NAMALWA (cell line): Measurements from ENCODE around the gene SYT12.
"Not testable (repeated sequence)": the region's sequence is repeated elsewhere in the genome, so short reads cannot be mapped to it uniquely, and the experiment has no call there.

Experiments
- DNase-seq: peaks from one replicate; pipeline ENCODE4 v3.0.0-alpha.2; 2015; ENCODE audit warnings: low spot score

The SYT12 gene

DNA sequence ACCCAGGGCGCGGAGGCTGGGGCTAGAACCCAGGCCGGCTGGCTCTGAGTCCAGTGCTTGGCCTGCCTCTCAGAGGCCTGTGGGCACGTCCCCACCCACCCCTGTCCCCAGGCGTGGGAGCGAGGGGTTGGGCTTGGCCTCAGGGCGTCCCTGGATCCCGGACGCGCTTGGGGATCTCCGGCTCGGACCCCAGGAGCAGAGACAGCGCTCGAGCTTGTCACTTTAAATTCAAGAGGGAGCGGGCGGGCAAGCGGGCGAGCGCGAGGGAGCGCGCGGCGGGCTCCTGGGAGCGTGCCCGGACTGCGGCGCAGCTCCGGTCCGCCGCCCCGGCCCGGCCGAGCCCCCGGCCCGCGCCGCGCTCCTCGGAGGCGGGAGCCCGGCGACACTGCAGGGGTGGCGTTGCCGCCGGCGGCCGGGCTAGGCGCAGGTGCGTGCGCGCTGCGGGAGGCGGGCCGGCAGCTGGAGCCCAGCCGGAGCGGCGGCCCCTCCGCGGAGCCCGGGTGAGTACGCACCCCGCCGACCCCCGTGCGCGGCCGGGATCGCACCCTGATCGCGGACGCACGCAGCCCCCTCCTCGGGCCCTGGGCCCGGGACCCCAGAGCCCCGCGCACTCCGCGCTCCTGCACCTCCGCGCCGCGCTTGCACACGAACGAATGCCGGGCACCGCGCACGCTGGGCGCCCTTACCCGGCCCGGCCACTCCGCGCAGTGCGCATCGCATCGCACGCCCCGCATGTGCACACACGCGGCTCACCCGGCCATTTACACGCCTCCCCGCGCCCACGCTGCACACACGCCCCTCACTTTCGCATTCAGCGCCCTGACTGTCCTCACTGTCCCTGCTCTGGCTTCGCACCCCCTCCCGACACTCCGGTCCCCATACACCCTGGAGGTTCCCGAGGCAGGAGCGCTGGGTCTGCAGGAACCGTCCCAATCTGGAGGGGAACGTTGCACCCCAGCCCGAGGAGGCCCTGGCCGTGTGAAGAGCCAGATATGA, at the start of gene SYT12:
Gene SYT12 (plus strand): TSS at position 174 of the 996 bp plus-strand sequence. CDS start 7,011 bp downstream, outside the sequence.
- DNase-seq, result no peak

- no peak for DNase-seq
Measured at GRCh38 chr11:66973956-66974580, 48.9 kb upstream of the SYT12 start.

- no peak for DNase-seq
Measured at GRCh38 chr11:66974724-66975404, 48.1 kb upstream of the SYT12 start, which contains the start of gene C11orf86. Gene C11orf86 (plus strand): TSS chr11:66975304. CDS start chr11:66975363, 59 bp downstream.

- DNase-seq, result no peak
Measured at GRCh38 chr11:66975405-66976027, 47.4 kb upstream of the SYT12 start.

DNA sequence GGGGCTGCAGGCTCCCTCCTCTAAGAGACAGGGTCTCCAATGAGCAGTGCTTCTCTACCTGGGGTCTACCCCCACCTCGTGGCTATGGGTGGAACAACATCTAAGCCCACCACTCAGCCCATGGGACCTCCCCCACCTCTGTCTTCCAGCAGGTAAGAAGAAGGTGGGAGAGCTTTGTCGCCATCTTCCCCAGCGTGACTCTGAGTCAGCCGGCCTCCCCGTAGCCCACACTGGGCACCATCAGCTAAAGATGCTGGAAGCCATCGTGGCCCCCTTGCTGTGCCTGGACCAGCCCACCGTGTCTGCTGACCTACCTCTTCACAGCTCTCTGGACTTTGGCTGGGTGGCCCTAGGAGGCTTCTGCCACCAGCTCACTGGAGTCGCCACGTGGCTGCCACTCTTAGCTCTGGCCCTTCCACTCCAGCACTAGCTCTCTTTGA, 46.9 kb upstream of the SYT12 start:
- peak; percentile 63 for DNase-seq

DNA sequence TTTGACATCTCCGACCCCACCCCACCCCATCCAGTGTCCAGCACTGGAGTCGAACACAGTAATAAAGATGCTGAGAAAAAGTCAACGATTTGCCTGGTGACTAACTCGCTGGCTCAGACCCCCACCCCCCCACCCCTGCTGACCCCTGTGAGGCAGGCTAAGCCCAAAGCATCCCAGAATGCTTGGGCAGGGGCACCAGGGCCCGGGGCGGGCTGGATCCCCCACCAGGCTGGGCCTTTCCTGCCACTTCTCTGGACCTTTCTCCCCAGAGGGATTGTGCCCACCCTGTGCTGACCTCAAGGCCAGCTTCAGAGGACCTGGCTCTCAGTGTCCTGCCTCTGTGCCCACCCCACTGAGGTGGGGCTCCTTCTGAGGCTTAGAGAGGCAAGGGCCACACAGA, 46.0 kb upstream of the SYT12 start:
- DNase-seq, result no peak

- DNase-seq, result no peak
Measured at GRCh38 chr11:66978229-66978628, 44.7 kb upstream of the SYT12 start.

DNA sequence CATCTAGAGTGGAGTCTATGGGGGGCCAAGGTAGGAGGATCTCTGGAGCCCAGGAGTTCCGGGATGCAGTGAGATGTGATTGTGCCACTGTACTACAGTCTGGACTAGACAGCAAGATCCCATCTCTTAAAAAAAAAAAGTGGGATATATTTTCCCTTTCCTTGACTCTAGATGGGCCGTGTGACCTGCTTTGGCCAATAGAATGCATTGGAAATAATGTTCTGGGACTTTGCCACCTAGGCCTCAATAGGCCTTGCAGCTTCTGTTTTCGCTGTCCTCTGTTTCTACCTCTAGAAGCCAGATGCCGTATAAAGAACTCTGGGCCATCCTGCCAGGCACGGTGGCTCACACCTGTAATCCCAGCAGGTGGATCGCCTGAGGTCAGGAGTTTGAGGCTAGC, 44.2 kb upstream of the SYT12 start:
- no peak for DNase-seq

- DNase-seq, result no peak
Measured at GRCh38 chr11:66979336-66979980, 43.5 kb upstream of the SYT12 start.

GRCh38 chr11:66981976-66982578, 40.9 kb upstream of the SYT12 start:
- DNase-seq, result peak; percentile 71

GRCh38 chr11:66983275-66983924, 39.5 kb upstream of the SYT12 start:
- DNase-seq, result no peak

DNA sequence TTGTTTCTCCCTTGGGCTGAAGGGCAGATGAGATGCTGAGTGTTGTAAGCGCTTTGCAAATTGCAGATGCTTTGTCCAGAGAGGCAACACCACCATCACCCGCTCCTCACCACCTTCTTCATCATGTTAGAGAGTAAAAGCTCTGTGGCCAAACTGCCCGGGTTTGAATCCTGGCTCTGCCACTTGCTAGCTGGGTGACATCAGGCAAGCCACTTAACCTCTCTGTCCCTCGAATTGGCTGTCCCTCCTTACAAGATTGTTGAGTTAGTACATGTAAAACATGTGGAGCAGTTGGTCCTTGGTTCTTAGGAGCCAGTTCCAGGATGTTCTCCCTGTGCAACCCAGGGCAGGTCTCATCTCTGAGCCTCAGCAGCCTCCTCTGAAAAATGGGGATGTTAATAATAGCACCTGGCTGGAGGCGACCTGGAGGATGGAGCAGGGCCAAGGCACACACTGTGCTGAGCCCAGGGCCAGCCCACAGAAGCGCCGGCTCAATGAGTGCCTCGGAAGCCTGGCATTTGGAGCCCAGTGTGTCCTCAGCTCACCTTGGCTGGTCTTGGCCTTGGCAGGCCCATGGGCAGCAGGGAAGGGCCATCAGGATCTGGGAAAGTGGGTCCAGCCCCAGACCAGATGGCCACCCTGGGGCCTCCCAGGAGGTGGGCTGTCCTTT, 37.3 kb upstream of the SYT12 start:
- DNase-seq, result no peak

- no peak for DNase-seq
Measured at GRCh38 chr11:66986178-66986545, 36.8 kb upstream of the SYT12 start.

GRCh38 chr11:66987158-66987620, 35.7 kb upstream of the SYT12 start:
- no peak for DNase-seq

- no peak for DNase-seq
Measured at GRCh38 chr11:66987924-66988637, 34.9 kb upstream of the SYT12 start.

DNA sequence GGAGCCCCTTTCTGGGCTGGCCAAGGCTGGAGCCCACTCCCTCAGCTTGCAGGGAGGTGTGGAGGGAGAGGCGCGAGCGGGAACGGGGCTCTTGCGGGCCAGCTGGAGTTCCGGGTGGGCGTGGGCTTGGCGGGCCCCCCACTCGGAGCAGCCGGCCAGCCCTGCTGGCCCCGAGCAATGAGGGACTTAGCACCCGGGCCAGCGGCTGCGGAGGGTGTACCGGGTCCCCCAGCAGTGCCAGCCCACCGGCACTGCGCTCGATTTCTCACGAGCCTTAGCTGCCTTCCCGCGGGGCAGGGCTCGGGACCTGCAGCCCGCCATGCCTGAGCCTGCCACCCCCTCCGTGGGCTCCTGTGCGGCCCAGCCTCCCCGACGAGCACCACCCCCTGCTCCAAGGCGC, 34.2 kb upstream of the SYT12 start:
- DNase-seq, result not testable (repeated sequence)

GRCh38 chr11:66989360-66989759, 33.6 kb upstream of the SYT12 start:
- not testable (repeated sequence) for DNase-seq

DNA sequence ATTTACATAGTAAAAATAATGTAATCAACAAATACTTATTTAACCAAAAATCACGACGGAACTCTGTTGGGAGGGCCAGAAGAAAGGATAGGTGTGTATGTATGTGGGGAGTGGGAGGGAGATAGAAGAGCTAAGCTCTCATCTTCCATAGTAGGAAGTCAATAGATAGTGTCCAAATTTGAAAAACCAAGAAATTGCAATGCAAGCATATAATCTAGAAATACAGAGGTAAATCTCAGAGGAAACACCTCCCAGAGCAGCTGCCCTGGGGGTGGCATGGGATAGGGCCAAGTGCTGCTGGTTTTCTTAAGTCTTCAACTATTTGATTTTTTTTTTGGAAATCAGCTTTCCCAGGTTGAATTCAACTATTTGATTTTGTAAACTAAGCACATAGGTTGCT, 30.9 kb upstream of the SYT12 start:
- DNase-seq, result no peak

GRCh38 chr11:66996609-66997273, 26.2 kb upstream of the SYT12 start:
- DNase-seq, result no peak
